Osteocyte (in vitro differentiated cells): Measurements from ENCODE around the gene MMD. TPM values are rescaled to one million over a fixed set of nuclear protein-coding genes. Genes with fewer than 3 reads are reported as not detected.

Source experiments
- DNase-seq: peaks from one replicate; pipeline ENCODE4 v3.0.0; 2021; ENCODE audit warnings: mixed read lengths; ENCODE audit not compliant: unreplicated experiment; ENCODE audit errors: extremely low spot score
- H3K27ac Mint-ChIP-seq: one replicate; pipeline ENCODE4 v1.8.0; 2021; ENCODE audit warnings: mild to moderate bottlenecking, mixed read lengths; ENCODE audit not compliant: unreplicated experiment
- H3K27me3 Mint-ChIP-seq: one replicate; pipeline ENCODE4 v1.8.0; 2021; ENCODE audit warnings: mixed read lengths; ENCODE audit not compliant: unreplicated experiment
- H3K36me3 Mint-ChIP-seq: one replicate; pipeline ENCODE4 v1.8.0; 2021; ENCODE audit warnings: mixed read lengths; ENCODE audit not compliant: unreplicated experiment
- H3K4me1 Mint-ChIP-seq: one replicate; pipeline ENCODE4 v1.8.0; 2021; ENCODE audit warnings: mixed read lengths; ENCODE audit not compliant: unreplicated experiment
- H3K4me3 Mint-ChIP-seq: one replicate; pipeline ENCODE4 v1.8.0; 2021; ENCODE audit warnings: mild to moderate bottlenecking, moderate library complexity, mixed read lengths; ENCODE audit not compliant: unreplicated experiment
- H3K9me3 Mint-ChIP-seq: one replicate; pipeline ENCODE4 v1.8.0; 2021; ENCODE audit warnings: mixed read lengths; ENCODE audit not compliant: unreplicated experiment
- total RNA-seq: library from RNA; stranded (reverse); gene quantifications from 2 replicates; pipeline ENCODE4 v1.2.1, GENCODE V29; 2021
- TF ChIP-seq, protein P1 (sequence below): fragments of 200-600 bp; sonication (generic); IDR thresholded peaks from 2 replicates; pipeline ENCODE4 v1.5.0; 2021; ENCODE audit warnings: antibody characterized with exemption, mild to moderate bottlenecking, moderate library complexity

MMD gene
- total RNA-seq, 1 donor from 2014 or later: 10.3 TPM

DNA sequence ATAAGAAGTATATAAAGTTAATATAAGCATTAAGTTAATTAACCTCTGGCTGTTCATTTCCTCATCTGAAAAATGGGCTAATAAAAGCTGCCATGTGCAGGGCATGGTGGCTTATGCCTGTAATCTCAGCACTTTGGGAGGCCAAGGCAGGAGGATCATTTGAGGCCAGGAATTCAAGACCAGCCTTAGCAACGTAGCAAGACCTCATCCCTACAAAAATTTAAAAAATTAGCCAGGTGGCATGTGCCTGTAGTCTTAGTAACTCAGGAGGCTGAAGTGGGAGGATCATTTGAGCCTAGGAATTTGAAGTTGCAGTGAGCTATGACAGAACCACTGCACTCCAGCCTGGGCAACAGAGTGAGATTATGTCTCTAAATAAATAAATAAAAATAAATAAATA lies 40.6 kb upstream of the MMD start:
- Mint-ChIP-seq H3K4me1 (no peaks in the 10 kb centered on the region), H3K27ac (no peak overlapping the region), H3K9me3 (no peaks in the 10 kb centered on the region), H3K4me3 (no peak overlapping the region), H3K27me3 (no peaks in the 10 kb centered on the region), H3K36me3 (no peaks in the 10 kb centered on the region)
- TF ChIP-seq, protein P1, sequence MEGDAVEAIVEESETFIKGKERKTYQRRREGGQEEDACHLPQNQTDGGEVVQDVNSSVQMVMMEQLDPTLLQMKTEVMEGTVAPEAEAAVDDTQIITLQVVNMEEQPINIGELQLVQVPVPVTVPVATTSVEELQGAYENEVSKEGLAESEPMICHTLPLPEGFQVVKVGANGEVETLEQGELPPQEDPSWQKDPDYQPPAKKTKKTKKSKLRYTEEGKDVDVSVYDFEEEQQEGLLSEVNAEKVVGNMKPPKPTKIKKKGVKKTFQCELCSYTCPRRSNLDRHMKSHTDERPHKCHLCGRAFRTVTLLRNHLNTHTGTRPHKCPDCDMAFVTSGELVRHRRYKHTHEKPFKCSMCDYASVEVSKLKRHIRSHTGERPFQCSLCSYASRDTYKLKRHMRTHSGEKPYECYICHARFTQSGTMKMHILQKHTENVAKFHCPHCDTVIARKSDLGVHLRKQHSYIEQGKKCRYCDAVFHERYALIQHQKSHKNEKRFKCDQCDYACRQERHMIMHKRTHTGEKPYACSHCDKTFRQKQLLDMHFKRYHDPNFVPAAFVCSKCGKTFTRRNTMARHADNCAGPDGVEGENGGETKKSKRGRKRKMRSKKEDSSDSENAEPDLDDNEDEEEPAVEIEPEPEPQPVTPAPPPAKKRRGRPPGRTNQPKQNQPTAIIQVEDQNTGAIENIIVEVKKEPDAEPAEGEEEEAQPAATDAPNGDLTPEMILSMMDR: no peak
- DNase-seq: no peak

DNA sequence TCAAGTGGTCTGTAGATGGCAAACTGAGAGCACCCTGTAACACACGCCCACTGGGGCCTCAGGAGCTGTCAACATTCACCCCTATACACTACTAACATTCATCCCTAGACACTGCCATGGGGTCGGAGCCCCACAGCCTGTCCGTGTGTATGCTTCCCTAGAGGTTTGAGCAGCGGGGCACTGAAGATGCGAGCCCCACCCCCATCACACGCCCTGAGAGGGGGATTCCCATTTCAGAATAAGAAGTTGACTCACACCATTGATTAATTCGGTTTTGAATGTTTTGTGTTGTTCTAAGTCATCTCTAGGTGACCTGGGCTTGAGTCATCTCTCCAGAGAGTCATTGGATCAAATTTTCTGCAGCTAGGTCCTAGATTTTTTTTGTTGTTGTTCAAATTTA lies 37.3 kb upstream of the MMD start:
- no peaks in the 10 kb centered on the region for H3K27me3 Mint-ChIP-seq
- H3K4me1 Mint-ChIP-seq: no peaks in the 10 kb centered on the region
- no peaks in the 10 kb centered on the region for H3K36me3 Mint-ChIP-seq
- DNase-seq: no peak
- TF ChIP-seq, protein P1: no peak
- H3K9me3 Mint-ChIP-seq: no peaks in the 10 kb centered on the region
- H3K27ac Mint-ChIP-seq: no peak overlapping the region
- H3K4me3 Mint-ChIP-seq: no peak overlapping the region

DNA sequence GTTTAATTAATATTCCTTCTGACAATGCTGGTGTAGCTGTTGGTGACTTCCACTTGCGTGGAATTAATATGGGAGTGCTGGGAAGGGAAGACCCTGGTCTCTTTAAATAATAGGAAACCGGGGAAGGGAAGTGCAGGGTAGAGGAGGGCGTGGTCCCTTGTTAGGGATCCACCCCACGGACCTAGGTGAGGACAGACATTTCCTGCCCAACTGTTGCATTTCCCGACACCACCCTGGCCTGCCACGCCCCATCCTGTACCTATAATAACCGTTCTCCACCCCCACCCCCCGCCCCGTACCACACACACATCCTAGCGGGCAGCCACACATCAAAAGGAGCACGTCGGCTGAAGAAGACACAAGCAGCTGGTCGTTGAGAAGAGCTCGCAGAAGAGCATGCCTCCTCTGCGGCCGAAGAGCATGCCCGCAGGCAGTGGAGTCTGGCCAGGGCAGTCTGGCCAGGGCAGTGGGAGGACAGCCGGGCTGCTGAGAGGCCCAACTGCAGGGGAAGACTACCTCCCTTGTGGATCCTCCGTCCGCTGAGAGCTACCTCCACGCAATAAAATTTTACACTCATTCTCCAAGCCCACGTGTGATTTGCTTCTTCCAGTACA lies 36.8 kb upstream of the MMD start:
- Mint-ChIP-seq H3K27me3 (no peaks in the 10 kb centered on the region), H3K4me1 (no peaks in the 10 kb centered on the region), H3K9me3 (no peaks in the 10 kb centered on the region), H3K27ac (no peak overlapping the region), H3K4me3 (no peak overlapping the region), H3K36me3 (no peaks in the 10 kb centered on the region)
- TF ChIP-seq, protein P1: no peak
- DNase-seq: no peak

DNA sequence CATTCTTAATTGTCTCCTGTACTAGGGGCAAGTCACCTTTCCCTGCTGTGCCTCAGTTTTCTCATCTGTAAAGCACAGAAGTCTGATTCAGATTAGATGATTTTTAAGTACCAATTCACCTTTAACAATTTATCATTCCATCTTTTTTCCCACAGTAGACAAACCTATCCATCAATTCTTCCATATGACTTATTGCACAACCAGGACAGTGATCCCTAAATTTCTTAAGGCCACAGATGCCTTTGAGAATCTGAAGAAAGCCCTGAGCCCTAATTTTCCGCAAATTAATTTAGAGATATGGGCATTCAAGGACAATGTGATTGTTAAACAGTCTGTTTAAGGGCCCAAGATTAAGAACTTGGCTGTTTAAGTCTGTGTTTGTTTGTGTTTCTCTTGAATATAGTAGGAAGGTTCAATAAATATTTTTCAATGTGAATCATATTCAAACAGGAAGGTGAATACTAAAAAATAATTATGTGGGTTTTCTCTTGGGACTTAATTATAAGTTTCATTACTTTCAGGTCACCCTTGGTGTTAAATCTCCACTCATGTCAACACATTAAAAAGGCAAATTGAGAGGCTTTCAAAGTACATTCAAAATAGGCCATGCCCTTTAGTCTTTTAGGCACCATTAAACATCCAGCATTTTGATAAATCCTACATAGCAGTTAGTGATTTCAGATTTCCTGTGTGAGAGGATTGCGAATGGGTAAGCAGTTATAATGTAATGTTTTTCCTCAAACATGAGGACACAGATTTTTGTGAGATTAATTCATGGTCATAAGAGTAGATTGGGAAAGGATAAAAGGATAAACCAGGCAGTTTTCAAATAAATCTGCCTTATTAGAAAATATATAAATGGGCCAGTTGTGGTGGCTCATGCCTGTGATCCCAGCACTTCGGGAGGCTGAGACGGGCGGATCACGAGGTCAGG lies 34.9 kb upstream of the MMD start:
- H3K36me3 Mint-ChIP-seq: no peaks in the 10 kb centered on the region
- no peaks in the 10 kb centered on the region for H3K9me3 Mint-ChIP-seq
- peaks cover 7% of the 10 kb centered on the region for H3K4me1 Mint-ChIP-seq
- TF ChIP-seq, protein P1: no peak
- DNase-seq: no peak
- H3K4me3 Mint-ChIP-seq: no peak overlapping the region
- no peaks in the 10 kb centered on the region for H3K27me3 Mint-ChIP-seq
- H3K27ac Mint-ChIP-seq: no peak overlapping the region

DNA sequence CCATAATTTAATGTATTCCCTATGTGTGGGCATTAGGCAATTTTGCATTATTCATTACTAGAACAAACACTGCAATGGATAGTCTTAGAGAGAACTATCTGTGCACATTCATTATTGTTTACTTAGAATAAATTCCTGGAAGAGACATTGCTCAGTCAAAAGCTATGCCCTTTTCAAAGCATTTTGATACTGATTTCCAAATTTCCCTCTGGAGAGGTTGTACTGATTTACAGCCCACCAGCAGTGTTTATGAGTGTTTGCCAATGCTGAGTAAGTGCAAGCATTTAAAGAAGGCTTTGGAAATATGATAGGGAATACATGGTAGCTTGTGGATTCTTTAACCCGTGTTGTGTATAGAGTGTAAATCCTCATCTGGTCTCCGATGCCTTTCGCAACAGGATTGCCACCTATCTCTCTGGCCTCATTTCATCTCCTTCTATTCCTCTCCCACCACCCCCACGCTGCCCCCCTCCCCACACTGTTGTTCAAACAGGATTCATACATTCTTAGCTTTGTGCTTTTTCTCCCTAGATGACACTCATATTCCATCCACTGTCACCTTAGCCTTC lies 33.4 kb upstream of the MMD start:
- Mint-ChIP-seq H3K27me3 (no peaks in the 10 kb centered on the region), H3K4me1 (peaks cover 10% of the 10 kb centered on the region), H3K36me3 (no peaks in the 10 kb centered on the region), H3K9me3 (no peaks in the 10 kb centered on the region), H3K4me3 (no peak overlapping the region), H3K27ac (no peak overlapping the region)
- TF ChIP-seq, protein P1: no peak
- DNase-seq: no peak
